Measurements from ENCODE around the gene SUPT6H. TPM values are rescaled to one million over a fixed set of nuclear protein-coding genes. Genes with fewer than 3 reads are reported as not detected.

SUPT6H gene
- total RNA-seq, 4 donors from 2014 or later, result 51.9 to 98.8 (median 63.1) TPM

DNA sequence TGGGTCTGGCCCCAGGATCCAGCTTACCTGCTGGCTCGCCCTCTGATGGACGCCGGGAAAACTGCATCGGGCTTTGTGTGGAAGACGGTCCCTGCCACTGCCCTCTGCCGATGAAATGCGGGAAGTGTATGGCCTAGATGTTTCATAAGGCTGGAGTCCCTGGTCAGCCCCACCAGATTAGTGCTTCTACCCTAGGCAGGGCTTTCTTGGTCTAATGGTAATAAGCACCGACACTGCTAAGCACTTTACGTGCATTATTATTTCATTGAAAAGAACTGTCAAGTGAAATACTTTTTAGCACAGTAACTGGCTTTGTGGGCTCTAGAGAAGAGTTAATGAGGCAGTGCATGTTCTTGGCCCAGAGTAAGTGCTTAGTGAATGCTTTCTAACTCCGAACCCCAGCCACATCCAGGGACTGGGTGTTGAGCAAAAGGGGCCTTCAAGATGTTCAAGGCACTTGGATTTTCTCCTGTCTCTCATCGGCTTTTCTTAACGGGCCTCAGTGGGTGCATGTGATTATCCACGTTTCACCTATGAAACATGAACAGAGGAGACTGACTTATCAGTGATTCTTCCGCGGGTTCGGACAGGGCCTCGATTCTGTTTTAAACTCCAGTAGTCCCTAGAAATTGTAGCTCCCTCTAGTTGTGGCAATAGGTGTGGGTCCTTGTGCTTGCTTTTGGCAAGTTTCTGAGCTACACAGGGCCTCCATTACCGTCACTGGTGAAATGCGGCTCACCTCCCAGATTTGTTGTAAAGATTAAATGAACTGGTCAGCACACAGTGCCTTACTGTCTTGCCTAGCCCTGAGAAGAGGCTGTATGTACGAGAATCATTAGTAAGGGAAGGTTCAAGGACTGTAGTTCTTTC is 88.4 kb downstream of the SUPT6H start:
- peak; percentile 81 for ATAC-seq (ENCODE audit: low FRiP score)
- TF ChIP-seq, protein P1, sequence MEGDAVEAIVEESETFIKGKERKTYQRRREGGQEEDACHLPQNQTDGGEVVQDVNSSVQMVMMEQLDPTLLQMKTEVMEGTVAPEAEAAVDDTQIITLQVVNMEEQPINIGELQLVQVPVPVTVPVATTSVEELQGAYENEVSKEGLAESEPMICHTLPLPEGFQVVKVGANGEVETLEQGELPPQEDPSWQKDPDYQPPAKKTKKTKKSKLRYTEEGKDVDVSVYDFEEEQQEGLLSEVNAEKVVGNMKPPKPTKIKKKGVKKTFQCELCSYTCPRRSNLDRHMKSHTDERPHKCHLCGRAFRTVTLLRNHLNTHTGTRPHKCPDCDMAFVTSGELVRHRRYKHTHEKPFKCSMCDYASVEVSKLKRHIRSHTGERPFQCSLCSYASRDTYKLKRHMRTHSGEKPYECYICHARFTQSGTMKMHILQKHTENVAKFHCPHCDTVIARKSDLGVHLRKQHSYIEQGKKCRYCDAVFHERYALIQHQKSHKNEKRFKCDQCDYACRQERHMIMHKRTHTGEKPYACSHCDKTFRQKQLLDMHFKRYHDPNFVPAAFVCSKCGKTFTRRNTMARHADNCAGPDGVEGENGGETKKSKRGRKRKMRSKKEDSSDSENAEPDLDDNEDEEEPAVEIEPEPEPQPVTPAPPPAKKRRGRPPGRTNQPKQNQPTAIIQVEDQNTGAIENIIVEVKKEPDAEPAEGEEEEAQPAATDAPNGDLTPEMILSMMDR (IDR thresholded peaks at IDR 0.05), result peak in 2 of 3 donors; percentile 88 to 96

DNA sequence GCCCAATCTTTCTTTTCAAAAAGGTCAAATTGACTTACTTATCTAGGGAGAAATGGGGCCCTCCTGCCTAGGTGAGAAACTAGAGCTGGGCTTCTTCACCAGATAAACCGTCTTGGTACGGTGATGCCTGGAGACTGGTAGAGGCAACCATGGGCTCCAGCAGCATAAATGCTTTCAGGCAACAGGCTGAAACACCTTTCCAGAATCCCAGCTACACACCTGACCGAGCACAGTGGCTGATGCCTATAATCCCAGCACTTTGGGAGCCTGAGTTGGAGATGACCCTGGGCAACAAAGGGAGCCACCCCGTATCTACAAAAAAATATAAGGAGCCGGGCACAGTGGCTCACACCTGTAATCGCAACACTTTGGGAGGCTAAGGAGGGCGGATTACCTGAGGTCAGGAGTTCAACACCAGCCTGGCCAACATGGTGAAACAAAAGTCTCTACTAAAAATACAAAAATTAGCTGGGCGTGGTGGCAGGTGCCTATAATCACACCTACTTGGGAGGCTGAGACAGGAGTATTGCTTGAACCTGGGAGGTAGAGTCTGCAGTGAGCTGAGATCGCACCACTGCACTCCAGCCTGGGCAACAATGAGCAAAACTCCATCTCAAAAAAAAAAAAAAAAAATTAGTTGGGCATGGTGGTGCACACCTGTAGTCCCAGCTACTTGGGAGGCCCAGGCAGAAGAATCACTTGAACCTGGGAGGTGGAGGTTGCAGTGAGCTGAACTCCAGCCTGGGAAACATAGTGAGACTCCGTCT is 89.8 kb downstream of the SUPT6H start:
- ATAC-seq (ENCODE audit: low FRiP score) (no peak), DNase-seq (ENCODE audit: low spot score) (no peak)
- TF ChIP-seq, protein P1 (IDR thresholded peaks at IDR 0.05), result no peak

More for the DNA sequence above, 88.4 kb downstream of the SUPT6H start:
- peak; percentile 94 for DNase-seq (ENCODE audit: low spot score)

Small RNA genes within 50 kb of the gene (small RNA-seq; reads per million reads assigned to genes)
- gene SNORD42A (not detected), gene SNORD42B (not detected), gene SNORD4A (not detected), gene SNORD4B (not detected)

Other genes with a start within 250 kb of the SUPT6H start
- not detected for gene SLC13A2, start 188.6 kb upstream of the SUPT6H start, total RNA-seq
- not detected for gene FOXN1, start 155.9 kb upstream of the SUPT6H start, total RNA-seq
- 10 to 100 TPM; 16.8 to 32.6 (median 24.6) TPM for gene UNC119, start 109.6 kb upstream of the SUPT6H start, total RNA-seq
- gene PIGS, start 90.7 kb upstream of the SUPT6H start, total RNA-seq, result 10 to 100 TPM; 33.1 to 55.5 (median 45.2) TPM
- gene ALDOC, start 85.3 kb upstream of the SUPT6H start, total RNA-seq, result 10 to 100 TPM; 17.3 to 83.0 (median 33.6) TPM
- 10 to 100 TPM in 1 of 4 donors, 1 to 10 TPM in 2, under 1 TPM in 1; 0.50 to 12.0 (median 4.5) TPM for gene SPAG5, start 63.2 kb upstream of the SUPT6H start, total RNA-seq
- gene RSKR, start 48.0 kb upstream of the SUPT6H start, total RNA-seq, result 10 to 100 TPM in 1 of 4 donors, 1 to 10 TPM in 3; 3.6 to 10.6 (median 8.0) TPM
- gene BLTP2, start 17.0 kb upstream of the SUPT6H start, total RNA-seq, result 100 to 1,000 TPM; 113 to 141 (median 121) TPM
- 10 to 100 TPM; 38.2 to 44.4 (median 41.5) TPM for gene SDF2, start 299 bp upstream of the SUPT6H start, total RNA-seq
- 1 to 10 TPM; 1.2 to 6.0 (median 1.8) TPM for gene PROCA1, start 49.7 kb downstream of the SUPT6H start, total RNA-seq
- gene RAB34, start 55.7 kb downstream of the SUPT6H start, total RNA-seq, result 100 to 1,000 TPM in 2 of 4 donors, 10 to 100 TPM in 2; 90.4 to 112 (median 101) TPM
- 100 to 1,000 TPM; 568 to 719 (median 636) TPM for gene RPL23A, start 57.8 kb downstream of the SUPT6H start, total RNA-seq
- 1 to 10 TPM in 3 of 4 donors, not detected in 1; 2.1 to 5.2 (median 3.6) TPM for gene TLCD1, start 64.0 kb downstream of the SUPT6H start, total RNA-seq
- 1 to 10 TPM; 1.9 to 3.4 (median 2.5) TPM for gene NEK8, start 66.6 kb downstream of the SUPT6H start, total RNA-seq
- gene TRAF4, start 81.8 kb downstream of the SUPT6H start, total RNA-seq, result 10 to 100 TPM in 2 of 4 donors, 1 to 10 TPM in 2; 8.4 to 66.7 (median 30.7) TPM
- 10 to 100 TPM; 12.2 to 19.0 (median 14.0) TPM for gene FAM222B, start 180.6 kb downstream of the SUPT6H start, total RNA-seq
- gene ERAL1, start 192.8 kb downstream of the SUPT6H start, total RNA-seq, result 10 to 100 TPM; 21.3 to 35.9 (median 27.8) TPM
- gene FLOT2, start 235.5 kb downstream of the SUPT6H start, total RNA-seq, result 10 to 100 TPM; 51.1 to 95.0 (median 68.3) TPM
- gene DHRS13, start 240.9 kb downstream of the SUPT6H start, total RNA-seq, result 10 to 100 TPM in 1 of 4 donors, 1 to 10 TPM in 3; 5.0 to 11.3 (median 6.3) TPM